SH-SY5Y (cell line): Measurements from ENCODE around the gene UACA.

Source experiments
- GATA2 ChIP-seq: IDR thresholded peaks from 2 replicates; pipeline ENCODE4 v1.6.1; 2011; ENCODE audit warnings: mild to moderate bottlenecking, low read depth, low read length
- GATA3 ChIP-seq: IDR thresholded peaks from 2 replicates; pipeline ENCODE4 v1.6.1; 2011; ENCODE audit warnings: low read depth, mild to moderate bottlenecking, low read length, moderate library complexity

- TF ChIP-seq GATA2: peak; percentile 93
- TF ChIP-seq GATA3: peak; percentile 77
Measured at GRCh38 chr15:70669966-70670658, 93.2 kb downstream of the UACA start.
